Breast epithelium (tissue), 3 donors: ENCODE results near the gene PHOSPHO1.

Source experiments
- CTCF ChIP-seq, 3 donors: fragments of 450-650 bp; IDR thresholded peaks; one replicate each; pipeline ENCODE4 v1.5.1; 2016 to 2017; ENCODE audit warnings: antibody characterized with exemption in 3 of 3, mild to moderate bottlenecking in 3 of 3, moderate library complexity in 3 of 3
- POLR2A ChIP-seq: fragments of 450-650 bp; IDR thresholded peaks from one replicate; pipeline ENCODE4 v1.6.1; 2016; ENCODE audit warnings: antibody characterized with exemption, mild to moderate bottlenecking, moderate library complexity

DNA sequence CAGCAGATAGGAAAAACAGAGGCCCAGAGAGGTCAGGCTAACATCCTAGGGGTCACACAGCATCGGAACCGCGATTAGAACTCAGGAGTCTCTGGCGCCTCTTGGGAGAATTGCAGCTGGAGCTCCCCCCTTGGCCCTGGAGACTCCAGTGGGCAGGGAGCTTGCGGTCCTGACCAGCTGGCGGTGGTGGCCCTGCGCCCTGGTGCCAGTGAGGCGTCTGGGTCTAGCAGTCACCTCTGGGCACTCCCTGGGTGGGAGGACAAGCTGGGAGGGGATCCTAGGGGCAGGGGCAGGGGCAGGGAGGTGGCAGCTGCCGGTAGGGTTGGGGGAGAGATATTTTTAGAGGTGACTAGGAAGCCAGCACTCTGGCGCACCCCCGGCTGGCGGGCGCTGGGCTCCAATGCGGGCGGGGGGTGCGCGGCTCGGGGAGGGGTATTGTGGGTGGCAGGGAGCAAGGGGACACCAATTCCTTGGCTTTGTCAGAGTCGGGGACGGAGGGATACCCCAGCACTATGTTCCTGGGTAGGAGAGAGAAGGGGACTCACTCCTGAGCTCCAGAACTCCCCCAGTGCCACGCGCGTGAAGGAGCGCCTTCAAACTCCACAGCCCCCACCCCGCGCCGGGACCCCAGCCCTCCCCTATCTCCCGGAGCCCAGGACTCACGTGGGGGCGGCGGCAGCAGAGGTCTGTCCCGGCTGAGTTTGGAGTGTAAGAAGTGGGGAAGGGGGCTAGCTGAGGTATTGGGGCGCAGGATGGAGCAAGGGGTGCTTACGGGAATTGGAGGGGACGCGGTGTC lies 584 bp downstream of the PHOSPHO1 start:
- TF ChIP-seq CTCF (IDR thresholded peaks at IDR 0.05) = no peak
- no peak for TF ChIP-seq POLR2A
